GM18867 (cell line): ENCODE results near the gene MICAL2.

Source experiments
- ATAC-seq: cut with Tn5 transposase; IDR thresholded peaks from one replicate; pipeline ENCODE4 v1.9.1; 2021; ENCODE audit warnings: mild to moderate bottlenecking, moderate library complexity; ENCODE audit not compliant: unreplicated experiment

MICAL2 gene

GRCh38 chr11:12183827-12184620 is 73.6 kb downstream of the MICAL2 start:
- no peak for ATAC-seq

- ATAC-seq: no peak
These were observed 74.3 kb downstream of the MICAL2 start for GRCh38 chr11:12184699-12185098.

- no peak for ATAC-seq
These were observed 74.8 kb downstream of the MICAL2 start for GRCh38 chr11:12185106-12185690.

- ATAC-seq: no peak
These were observed 75.5 kb downstream of the MICAL2 start for GRCh38 chr11:12185914-12186313.

GRCh38 chr11:12186701-12187100 is 76.3 kb downstream of the MICAL2 start:
- ATAC-seq: no peak

- ATAC-seq: no peak
These were observed 77.0 kb downstream of the MICAL2 start for GRCh38 chr11:12187399-12187798.

GRCh38 chr11:12188548-12189317 is 78.3 kb downstream of the MICAL2 start:
- peak; percentile 78 for ATAC-seq

- no peak for ATAC-seq
These were observed 79.3 kb downstream of the MICAL2 start for GRCh38 chr11:12189543-12190235.

- no peak for ATAC-seq
These were observed 80.1 kb downstream of the MICAL2 start for GRCh38 chr11:12190511-12190910.

GRCh38 chr11:12192794-12193514 is 82.6 kb downstream of the MICAL2 start:
- no peak for ATAC-seq

GRCh38 chr11:12193515-12194336 is 83.3 kb downstream of the MICAL2 start:
- ATAC-seq: no peak

- peak; percentile 62 for ATAC-seq
These were observed 85.4 kb downstream of the MICAL2 start for GRCh38 chr11:12195768-12196167.

GRCh38 chr11:12196308-12196707 is 85.9 kb downstream of the MICAL2 start:
- no peak for ATAC-seq

- ATAC-seq: no peak
These were observed 86.5 kb downstream of the MICAL2 start for GRCh38 chr11:12196872-12197271.

GRCh38 chr11:12198251-12199222 is 88.1 kb downstream of the MICAL2 start:
- ATAC-seq: no peak

- ATAC-seq: peak; percentile 71
These were observed 89.0 kb downstream of the MICAL2 start for GRCh38 chr11:12199231-12199948.

GRCh38 chr11:12200279-12200990 is 90.0 kb downstream of the MICAL2 start:
- no peak for ATAC-seq
